Measurements from ENCODE around the gene RER1.

DNA sequence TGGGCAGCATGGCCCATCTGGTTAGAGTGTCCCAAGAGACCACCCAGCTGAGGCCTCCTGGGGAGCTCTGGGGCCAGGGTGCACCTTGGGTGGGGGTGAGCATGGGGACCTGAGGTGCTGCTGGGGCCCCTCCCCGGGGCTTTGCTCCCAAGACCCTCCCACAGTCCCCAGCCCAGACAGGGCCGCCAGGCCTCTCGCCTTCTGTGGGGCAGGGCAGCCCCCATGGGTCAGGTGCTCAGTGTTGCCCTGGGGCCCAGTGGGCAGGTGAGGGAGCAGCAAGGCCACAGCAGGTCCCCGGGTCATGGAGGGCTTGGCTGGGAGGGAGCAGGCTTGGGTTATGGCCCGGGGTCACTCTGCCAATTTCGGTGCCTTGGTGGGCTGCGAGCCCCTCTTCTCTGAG is 45.2 kb downstream of the RER1 start:
- TF ChIP-seq, protein P1, sequence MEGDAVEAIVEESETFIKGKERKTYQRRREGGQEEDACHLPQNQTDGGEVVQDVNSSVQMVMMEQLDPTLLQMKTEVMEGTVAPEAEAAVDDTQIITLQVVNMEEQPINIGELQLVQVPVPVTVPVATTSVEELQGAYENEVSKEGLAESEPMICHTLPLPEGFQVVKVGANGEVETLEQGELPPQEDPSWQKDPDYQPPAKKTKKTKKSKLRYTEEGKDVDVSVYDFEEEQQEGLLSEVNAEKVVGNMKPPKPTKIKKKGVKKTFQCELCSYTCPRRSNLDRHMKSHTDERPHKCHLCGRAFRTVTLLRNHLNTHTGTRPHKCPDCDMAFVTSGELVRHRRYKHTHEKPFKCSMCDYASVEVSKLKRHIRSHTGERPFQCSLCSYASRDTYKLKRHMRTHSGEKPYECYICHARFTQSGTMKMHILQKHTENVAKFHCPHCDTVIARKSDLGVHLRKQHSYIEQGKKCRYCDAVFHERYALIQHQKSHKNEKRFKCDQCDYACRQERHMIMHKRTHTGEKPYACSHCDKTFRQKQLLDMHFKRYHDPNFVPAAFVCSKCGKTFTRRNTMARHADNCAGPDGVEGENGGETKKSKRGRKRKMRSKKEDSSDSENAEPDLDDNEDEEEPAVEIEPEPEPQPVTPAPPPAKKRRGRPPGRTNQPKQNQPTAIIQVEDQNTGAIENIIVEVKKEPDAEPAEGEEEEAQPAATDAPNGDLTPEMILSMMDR (conservative IDR thresholded peaks at IDR 0.05), result no peak
- TF ChIP-seq ZFX (IDR thresholded peaks at IDR 0.05), result no peak

Measured in C4-2B (cell line).